HG03520 (cell line): ENCODE results near the gene GLMN.

Experiments used
- ATAC-seq: cut with Tn5 transposase; IDR thresholded peaks from one replicate; pipeline ENCODE4 v1.9.1; 2021; ENCODE audit warnings: mild to moderate bottlenecking, moderate library complexity; ENCODE audit not compliant: unreplicated experiment

The GLMN gene

DNA sequence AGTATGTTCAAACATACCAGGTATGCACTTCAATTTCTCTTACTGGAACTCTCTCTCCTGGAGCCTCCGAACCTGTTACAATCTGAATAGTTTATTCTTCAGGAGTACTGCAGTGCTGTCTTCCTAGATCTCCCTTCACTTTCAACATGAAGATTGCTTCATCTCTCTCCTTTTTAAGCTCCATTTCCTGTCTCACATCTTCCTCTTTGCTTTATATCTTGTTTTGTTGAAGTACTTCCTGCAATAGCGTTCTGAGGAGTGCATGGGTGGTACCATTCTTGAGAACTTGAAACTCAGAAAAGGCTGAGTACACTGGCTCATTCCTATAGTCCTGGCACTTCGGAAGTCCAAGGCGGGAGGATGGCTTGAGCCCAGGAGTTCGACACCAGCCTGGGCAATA lies 96.8 kb downstream of the GLMN start:
- ATAC-seq: no peak
